CD4-positive, alpha-beta T cell treated with Interleukin-4 for 1 hour (primary cell): ENCODE data around the gene KCNQ1OT1.
A peak's percentile ranks its signal among the peaks of the same experiment; 100 is the strongest.

Experiments
- DNase-seq, 2 donors: peaks; one replicate each; pipeline ENCODE4 v3.0.0-alpha.2; 2020 to 2022

Gene KCNQ1OT1

GRCh38 chr11:2590965-2591754 lies 108.6 kb downstream of the KCNQ1OT1 start:
- DNase-seq: peak in 1 of 2 donors; percentile 7

GRCh38 chr11:2590131-2590964 lies 109.4 kb downstream of the KCNQ1OT1 start:
- no peak for DNase-seq

- no peak for DNase-seq
Observed at GRCh38 chr11:2589538-2589934, 110.3 kb downstream of the KCNQ1OT1 start.

GRCh38 chr11:2588809-2589537 lies 110.8 kb downstream of the KCNQ1OT1 start:
- DNase-seq: peak in 1 of 2 donors; percentile 8

DNA sequence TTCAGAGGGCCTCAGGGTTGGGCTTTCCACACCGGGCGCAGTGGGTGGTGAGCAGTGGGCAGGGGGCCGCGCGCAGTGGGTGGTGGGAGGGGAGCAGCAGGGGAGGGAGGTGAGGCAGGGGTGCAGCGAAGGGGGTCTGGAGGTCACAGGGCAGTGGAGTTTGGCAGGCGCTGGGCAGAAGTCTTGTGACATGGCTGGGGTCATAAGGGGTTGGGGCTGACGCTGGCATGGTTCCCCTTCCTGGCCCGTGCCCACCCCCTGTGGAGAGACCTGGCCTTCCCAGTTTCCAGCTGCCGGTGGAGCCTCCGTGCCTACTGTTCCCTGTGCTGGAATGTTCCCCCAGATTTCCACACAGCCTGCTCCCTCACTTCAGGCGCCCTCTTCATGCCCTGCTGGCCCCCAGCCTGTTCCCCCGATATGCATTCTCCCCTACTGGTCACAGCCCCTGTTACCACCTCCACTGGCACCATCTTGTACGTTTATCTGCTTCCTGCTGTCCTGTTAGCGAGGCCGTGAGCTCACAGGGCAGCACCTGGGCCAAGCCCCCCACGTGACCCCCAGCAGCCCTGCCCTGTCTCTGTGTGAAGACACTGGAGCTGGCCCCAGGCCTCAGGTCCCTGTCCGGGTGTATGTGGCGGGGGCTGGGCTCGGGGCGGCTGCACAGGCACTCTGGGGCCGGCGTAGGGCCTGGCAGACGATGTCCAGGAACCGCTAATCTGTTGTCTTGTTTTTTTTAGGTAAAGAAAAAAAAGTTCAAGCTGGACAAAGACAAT lies 111.6 kb downstream of the KCNQ1OT1 start:
- DNase-seq: peak in 1 of 2 donors; percentile 10

DNA sequence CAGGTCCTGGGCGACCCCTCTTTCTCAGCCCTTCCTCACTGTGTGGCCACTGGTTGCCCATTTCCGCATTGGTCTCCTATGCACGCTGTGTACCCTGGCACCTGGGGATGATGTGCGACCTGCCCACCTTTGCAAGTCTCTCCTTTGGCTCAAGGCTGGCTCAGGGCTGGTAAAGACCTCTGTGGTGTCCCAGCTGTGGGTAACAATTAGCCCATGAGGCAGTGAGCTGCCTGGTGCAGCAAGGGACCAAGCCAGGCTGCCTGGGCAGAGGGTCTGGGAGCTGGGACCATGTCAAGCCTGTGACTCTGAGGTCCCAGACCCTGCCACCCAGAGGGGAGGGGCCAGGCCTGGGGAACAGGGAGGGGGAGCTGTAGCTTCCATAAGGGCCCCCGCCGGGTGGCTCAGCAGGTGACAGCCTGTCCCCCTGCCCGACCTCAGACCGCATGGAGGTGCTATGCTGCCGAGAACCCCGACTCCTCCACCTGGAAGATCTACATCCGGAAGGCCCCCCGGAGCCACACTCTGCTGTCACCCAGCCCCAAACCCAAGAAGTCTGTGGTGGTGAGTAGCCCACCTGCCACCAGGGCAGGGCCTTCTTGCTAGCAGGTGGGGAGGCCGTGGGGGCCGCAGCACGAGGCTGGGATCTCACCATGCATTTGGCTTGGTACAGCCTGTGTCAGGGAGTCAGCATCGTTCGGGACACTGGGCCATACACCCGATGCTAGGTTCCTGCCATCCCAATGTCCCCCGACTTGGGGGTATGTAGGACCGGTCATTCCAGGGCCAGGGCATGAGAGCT lies 112.5 kb downstream of the KCNQ1OT1 start:
- DNase-seq: peak in 1 of 2 donors; percentile 8

DNA sequence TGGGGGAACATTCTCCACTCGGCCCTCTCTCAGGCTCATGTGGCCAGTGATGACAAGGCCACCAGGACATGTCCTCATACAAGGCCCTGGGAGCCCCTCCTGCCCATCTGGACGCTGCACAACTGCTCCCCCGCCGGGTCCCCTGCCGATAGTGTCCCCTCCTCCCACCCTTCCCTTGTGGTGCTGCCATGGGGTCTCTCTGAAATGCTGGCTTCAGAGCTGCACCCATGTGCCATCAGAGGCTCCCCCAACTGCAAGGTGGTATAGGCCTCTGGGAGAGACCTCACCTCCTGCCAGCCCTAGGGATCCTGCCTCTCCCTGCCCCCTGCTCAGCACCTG lies 113.0 kb downstream of the KCNQ1OT1 start:
- DNase-seq: peak in 1 of 2 donors; percentile 9

- DNase-seq: peak in 1 of 2 donors; percentile 8
Observed at GRCh38 chr11:2586087-2586792, 113.6 kb downstream of the KCNQ1OT1 start.

GRCh38 chr11:2585566-2586086 lies 114.2 kb downstream of the KCNQ1OT1 start:
- DNase-seq: peak in 1 of 2 donors; percentile 10

- no peak for DNase-seq
Observed at GRCh38 chr11:2584812-2585565, 114.8 kb downstream of the KCNQ1OT1 start.

DNA sequence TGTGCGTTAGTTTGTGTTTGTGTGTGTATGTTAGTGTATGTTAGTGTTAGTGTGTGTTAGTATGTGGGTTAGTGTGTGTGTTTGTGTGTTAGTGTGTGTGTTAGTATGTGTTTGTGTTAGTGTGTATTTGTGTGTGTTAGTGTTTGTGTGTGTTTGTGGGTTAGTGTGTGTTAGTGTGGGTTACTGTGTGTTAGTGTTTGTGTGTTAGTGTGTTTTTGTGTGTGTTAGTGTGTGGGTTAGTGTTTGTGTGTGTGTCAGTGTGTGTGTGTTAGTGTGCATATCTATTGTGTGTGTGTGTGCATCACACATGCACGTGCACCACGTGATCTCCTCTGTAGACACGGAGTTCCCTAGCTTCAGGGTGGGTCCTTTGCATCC lies 115.4 kb downstream of the KCNQ1OT1 start:
- no peak for DNase-seq

DNA sequence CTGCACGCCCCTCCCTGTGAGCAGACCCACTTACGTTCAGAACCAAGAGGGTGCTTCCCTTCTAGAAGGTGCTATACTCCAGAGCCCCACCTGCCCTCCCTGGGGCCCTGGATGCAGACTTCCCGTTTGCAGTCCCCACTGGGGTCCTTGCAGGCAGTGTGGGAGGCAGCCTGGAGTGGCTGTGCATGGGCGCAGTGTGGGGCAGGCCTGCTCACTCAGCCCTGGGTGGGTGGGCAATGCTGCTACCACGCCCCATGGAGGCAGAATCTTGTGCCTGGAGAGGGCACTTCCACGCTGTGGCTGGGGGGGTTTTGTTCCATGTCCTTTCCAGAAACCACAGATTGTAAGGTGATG lies 116.2 kb downstream of the KCNQ1OT1 start:
- DNase-seq: no peak

- DNase-seq: peak in 1 of 2 donors; percentile 8
Observed at GRCh38 chr11:2582946-2583604, 116.7 kb downstream of the KCNQ1OT1 start.

DNA sequence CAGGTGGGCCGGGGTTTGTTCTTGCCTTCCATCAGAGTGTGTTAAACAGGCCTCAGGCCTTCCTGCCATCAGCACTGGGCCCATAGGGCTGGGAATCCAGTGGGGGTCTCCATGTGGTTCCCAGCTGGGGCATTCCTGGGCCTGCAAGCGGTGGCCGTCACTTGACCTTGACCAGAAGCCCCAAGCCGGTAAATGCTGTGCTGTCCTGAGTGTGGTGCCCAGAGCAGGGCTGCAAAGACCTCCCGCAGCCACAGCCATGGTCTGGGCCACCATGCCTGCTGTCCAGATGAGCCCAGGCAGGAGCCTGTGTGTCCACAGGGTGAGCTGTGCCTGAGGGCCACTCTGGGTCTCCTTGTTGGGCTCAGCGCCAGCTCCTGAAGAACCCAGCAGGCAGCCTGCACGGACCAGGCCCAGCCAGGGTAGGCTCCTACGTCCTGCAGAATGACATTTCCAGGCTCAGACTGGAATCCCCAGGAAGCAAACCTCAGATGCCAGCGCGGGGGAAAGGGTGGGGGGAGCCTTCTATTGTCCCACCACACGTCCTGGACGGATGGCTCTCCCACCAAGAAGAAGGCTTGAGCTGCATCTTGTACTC lies 117.3 kb downstream of the KCNQ1OT1 start:
- peak in 1 of 2 donors; percentile 6 for DNase-seq

DNA sequence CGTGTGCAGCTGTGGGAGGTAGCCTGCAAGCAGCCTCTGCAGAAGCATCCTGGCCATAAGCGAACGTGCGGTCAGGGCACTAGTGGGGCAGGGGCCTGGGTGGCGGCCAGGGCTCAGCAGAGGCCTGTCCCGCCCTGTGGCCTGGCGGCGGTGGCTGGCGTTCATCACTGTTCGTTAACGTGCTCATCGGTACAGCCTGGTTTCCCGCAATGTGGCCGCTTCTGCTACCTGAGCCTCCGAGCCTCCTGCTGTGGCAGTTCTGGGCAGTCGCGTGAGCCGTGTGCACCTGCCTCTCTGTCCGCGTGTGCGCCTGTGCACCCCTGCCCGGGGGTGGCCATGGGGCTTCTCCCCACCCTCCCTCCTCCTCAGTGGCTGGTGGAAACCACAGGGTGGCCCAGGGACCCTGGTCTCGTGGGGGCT lies 117.9 kb downstream of the KCNQ1OT1 start:
- peak in 1 of 2 donors; percentile 5 for DNase-seq

DNA sequence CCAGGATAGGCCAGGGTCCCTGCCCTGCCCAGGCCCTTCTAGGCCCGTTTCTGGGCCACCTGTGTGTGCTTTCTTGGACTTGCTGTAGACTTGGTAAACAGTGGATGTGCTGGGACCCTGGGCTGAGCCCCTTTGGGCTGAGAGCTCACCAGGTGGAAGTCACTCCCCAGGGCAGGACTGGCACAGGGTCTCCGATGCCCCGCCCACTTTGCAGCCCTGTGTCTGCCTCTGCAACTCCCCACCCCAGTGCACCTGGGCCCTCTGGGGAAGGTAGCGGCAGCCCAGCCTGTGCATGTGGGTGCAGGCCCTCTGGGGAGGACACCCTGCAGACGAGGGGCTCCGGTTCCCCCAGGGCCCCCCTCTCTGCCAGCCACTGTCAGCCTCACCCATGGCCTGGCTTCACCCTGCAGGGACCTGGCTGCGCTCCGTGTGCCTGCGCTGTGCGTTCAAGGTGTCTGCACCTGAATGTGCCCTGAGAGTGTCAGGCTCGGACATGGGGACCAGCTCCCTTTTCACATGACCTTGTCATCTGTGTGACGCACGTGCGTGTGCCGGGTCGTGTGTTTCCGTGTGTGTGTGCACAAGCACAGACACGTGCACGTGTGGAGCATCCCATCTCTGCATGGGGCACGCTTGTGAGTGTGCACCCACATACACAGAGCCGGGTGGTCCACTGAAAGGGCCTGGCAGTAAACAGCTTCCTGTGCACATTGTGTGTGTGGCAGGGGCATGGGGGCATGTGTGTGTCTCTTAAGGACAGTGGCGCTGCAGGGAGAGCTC lies 118.5 kb downstream of the KCNQ1OT1 start:
- DNase-seq: peak in 1 of 2 donors; percentile 6

DNA sequence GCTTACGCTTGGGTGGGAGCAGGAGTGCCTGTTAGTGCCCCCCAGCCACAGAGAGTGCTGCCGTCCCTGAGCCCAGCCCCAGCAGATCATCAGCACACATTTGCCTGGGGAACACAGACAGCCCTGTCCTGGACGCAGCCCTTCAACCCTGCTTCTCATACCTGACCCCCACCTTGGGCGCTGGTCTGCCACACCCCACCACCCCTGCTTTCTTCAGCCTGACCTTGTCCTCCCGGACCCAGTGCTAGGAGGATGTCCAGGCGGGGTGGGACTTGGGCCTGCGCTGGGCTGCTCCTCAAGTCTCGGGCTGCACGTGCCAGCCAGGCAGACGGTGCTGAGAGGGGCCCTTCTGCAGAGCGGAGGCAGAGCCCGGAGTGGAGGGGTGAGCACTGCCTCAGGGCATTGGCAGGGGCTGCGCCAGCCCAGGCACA lies 119.2 kb downstream of the KCNQ1OT1 start:
- DNase-seq: peak in 1 of 2 donors; percentile 6

- DNase-seq: no peak
Observed at GRCh38 chr11:2580061-2580421, 119.8 kb downstream of the KCNQ1OT1 start.
